ENCODE data around the gene GNB4.
A peak's percentile ranks its signal among the peaks of the same experiment; 100 is the strongest.

The GNB4 gene

DNA sequence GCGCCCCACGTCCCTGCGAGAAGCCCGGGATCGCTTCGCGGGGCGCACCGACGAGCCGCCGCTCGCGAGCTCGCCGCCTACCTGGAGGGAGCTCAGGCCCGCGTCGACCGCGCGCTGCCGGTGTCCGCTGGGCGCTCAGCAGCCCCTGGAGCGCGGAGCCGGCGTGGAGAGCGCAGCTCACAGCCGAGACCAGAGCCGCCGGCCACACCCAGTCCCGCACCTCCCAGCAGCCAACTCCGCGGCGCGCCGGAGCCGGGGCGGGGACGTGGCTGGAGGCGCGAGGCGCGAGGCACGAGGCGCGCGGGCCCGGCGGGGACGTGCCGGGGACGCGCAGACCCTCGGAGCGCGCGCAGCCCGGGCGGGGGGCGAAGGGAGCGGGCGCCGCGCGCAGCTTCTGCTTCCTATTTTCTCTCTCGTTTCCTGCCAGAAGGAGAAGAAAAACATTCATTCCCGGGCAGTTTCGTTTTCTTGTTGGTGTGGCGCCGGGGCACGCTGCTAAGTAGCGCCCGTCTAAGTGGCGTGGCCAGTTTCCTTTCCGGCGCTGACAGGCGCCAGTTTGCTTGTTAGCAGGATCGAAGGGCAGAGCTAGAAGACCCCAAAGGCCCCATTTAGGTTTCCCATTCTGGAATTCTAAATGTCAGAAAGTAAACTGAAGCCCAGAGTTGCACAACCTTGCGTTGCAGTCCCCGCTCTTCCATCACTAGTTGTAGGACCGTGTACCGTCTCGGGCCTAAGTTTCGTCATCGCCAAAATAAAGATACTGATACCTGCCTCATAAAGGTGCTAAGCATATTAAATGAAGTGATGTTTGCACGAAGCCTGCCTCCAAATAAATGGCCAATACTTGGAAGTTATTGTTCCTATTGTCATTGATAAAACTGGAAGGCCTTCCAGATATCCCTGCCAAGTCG is at the start of gene GNB4:
Gene GNB4 (minus strand): TSS at position 206 of the 911 bp plus-strand sequence. CDS start 25,270 bp downstream, outside the sequence.
- DNase-seq: peak; percentile 33 to 49

DNA sequence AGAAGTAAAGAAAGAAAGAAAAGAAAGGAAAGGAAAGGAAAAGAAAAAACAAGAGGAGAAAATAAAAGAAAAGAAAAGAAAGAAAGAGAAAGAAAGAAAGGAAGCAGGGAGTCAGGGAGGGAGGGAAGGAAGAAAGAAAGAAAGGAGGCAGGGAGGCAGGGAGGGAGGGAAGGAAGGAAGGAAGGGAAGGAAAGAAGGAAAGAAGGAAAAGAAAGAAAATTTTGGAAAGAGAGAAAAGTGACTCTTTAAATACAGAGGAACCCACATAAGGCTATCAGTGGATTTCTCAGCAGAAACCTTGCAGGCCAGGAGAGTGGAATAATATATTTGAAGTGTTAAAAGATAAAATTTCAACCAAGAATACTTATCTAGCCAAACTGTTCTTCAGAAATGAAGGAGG is 44.2 kb upstream of the GNB4 start:
- DNase-seq: no peak

DNA sequence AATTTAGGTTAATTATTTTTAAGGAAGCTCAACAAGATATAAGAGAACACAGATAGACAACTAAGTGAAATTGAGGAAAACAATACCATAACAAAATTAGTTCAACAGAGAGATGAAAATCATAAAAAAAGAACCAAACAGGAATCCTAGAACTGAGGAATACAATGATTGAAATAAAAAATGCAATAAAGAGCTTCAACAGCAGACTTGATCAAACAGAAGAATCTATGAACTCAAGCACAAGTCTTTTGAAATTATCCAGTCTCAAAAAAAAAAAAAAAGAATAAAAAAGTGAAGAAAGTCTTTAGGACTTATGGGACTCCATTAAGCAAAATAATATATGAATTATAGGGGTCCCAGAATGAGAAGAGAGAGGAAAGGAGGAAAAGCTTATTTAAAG is 42.0 kb upstream of the GNB4 start:
- DNase-seq: no peak

DNA sequence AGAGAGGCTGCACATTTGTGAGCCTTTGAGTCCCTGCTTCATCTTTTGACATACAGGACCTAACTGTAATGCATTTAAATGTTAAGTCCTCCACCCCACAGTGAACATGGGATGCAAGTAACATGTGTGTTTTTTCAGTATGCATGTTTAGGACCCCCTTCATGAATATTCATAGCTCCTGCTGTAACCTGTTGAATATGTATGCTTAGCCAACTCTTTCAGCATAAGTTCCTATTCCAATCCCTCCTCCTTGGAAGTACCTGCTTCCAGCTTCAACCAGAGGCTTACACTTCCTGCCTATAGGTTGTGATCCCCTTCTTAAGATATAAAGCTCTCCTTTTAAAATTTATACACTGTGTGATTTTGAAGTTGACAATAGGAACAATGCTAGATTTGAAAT is 36.9 kb upstream of the GNB4 start:
- DNase-seq: no peak

DNA sequence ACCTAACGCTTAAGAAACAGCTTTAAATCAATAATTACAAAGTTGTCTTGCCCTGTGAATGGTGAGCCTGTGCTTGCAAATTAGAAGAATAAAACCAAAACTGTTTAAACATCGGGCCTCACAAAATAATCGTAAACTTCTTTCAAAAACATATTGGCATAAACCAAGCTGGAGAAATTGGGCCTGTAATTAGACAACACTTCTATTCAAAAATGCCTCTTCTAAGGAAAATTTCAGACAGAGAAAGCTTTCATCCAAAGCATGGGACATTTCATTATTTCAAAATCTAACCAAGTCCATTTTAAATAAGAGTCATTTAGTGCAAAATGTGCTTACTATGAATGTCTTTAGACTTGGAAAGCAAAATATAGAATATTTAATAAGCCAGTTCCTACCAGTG is 35.5 kb upstream of the GNB4 start:
- DNase-seq: no peak

DNA sequence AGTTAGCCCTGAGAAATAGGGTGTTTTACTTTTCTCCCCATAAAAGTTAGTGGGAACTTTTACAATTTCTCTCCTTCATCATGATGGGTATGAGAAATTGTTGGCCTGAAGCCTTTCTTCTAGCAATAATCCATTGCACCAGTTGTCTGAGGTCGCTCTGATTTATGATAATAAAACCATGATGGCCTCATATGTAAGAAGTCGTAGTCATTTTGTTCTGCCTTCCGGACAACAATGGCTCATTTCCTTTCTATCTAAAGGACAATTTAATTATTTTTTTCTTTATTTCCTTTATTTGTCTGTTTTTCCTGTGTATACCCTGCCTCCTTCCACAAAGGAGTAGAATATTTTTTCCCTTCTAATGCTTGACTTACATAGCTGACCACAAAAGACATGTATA is 31.6 kb upstream of the GNB4 start:
- DNase-seq: no peak

DNA sequence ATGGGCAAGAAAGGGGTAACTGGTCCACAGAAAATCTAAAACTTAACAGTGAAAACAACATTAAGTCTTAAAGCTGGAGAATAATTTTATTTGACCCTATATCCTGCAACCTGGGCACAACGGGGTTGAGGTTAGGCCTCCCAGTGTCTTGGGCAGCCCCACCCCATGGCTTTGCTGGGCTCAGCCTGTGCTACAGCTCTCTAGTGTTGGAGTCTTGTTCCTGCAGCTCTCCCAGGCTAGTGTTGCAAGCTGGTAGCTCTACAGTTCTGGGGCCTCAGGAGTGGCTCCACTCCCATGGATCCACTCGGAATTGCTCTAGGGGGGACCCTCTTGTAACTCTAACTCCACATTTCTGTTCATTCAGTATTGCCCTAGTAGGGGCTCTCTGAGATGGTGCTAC is 24.9 kb upstream of the GNB4 start:
- DNase-seq: no peak

DNA sequence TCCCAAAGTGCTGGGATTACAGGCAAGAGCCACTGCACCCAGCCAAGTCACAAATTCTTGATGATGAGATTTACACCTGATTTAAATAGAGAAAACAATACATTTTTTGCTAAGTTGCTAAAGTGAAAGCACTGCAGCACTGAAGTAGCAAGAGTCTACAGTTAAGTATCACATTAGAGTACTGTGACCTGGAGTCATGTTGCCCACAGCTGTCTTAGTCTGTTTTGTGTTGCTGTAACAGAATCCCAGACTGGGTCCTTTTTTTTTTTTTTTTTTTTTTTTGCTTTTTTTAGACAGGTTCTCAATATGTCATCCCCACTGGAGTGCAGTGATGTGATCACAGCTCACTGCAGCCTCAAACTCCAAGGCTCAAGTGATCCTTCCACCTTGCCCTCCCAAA is 23.2 kb upstream of the GNB4 start:
- no peak for DNase-seq

DNA sequence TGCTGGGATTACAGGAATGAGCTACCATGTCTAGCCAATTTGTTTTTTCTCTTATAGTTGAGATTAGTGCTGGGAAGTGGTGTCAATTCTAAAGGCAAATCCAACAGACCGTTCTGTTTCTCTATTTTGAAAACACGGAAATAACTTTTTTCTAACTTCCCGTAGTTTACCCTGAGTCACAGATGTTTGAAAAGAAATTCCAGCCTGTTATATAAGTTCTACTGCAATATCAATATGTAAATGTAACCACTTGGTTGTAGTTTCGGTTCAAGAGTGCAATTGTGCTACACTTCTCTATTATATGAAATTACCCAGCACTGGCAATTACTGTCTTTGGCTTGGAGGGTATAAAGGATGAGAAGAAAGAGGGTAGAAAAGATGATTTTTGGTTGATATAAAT is 22.3 kb upstream of the GNB4 start:
- DNase-seq: no peak

DNA sequence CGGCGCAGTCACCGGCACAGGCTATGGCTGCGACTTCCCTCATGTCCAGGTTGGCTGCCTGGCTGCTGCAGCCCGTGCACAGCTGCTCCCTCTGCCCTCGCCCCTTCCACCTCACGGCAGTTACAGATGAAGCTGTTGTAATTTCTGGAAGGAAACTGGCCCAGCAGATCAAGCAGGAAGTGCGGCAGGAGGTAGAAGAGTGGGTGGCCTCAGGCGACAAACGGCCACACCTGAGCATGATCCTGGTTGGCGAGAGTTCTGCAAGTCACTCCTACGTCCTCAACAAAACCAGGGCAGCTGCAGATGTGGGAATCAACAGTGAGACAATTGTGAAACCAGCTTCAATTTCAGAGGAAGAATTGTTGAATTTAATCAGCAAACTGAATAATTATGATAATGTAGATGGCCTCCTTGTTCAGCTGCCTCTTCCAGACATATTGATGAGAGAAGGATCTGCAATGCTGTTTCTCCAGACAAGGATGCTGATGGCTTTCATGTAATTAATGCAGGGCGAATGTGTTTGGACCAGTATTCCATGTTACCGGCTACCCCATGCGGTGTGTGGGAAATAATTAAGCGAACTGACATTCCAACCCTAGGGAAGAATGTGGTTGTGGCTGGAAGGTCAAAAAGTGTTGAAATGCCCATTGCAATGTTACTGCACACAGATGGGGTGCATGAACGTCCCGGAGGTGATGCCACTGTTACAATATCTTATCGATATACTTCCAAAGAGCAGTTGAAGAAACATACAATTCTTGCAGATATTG is 13.2 kb upstream of the GNB4 start:
- no peak for DNase-seq

DNA sequence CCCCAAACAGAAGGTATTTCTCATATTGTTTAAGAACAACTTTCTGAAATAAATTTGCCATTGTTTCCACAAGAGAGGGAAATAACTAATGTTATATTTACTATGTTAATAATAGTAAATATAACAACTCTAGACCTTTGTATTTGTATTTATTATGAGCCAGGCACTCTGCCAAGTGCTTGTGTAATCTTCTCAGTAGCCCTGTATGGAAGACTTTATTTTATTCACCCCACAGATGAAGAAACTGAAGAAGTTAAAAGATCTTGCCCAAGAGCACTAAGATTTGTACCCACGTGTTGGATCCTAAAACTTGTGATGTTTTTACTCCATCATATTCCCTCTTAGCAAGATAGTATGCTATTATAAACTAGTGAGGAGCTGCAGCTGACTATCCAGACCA is 12.0 kb upstream of the GNB4 start:
- DNase-seq: peak in 1 of 2 experiments; percentile 5

DNA sequence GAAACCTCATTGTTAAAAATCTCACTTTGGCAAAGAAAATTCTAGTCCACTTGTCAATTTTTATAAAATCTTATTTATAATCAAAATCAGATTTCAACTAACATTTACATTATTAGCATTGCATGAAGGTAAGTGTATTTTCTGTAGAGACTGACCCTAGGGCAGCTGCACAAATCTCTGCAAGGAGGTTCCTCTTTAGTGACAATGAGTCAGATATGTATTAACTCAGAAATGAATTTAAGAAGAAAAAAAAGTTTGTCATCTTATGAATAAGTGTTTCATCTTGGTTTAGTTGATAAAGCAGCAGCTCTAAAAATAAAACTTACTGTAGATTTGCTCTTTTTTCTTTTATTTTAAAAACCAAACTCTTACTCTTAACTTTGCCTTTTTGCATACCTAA is 9.0 kb upstream of the GNB4 start:
- DNase-seq: no peak

DNA sequence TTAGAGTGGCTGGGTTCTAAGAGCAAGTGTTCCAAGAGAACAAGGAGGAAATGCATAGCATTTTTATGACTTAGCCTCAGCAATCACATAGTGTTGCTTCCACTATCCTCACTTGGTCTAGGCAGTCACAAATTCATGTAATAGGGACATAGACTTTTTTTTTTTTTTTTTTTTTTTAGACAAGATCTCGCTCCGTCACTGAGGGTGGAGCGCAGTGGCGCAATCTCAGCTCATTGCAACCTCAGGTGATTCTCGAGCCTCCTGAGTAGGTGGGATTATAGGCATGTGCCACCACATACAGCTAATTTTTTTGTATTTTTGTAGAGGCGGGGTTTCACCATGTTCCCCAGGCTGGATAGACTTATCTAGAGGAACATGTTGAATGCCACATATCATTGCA is 4.7 kb upstream of the GNB4 start:
- DNase-seq: no peak

DNA sequence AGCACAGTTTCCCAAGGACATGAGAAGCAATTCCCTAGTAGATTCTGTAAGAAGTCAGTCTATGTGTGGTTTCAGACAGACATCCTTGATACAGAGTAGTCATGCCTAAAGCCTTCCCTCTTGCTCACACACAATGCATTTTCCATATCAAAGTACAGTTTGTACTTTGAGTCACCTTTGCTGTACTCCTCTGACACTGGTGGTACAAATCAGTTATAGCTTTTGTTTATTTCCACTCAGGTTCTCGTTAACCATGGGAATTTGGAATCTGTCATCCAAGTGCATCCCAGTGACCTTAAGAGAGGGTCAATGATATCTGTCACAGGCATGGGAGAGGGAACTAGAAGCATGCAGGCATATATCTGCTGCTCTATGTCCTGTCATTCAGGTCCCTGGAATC is 3.6 kb upstream of the GNB4 start:
- no peak for DNase-seq

DNA sequence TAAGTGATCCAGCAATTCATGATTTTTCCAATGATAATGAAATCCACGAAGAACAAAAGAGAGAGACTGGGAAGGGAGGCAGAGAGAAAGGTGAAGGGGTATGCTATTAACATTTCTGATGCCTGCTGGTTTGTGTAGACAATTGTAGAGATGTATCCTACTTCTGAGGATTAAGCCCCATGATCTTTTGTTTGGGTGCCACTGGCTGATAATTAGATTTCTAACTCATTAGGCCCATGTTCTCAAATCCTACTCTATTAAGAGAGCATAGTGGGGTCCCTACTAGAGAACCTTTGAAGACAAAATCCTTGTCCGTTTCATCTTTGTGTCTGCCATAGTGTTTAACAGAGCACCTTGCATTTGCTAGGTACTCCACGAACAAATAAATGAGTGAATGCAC is 2.7 kb upstream of the GNB4 start:
- DNase-seq: no peak

DNA sequence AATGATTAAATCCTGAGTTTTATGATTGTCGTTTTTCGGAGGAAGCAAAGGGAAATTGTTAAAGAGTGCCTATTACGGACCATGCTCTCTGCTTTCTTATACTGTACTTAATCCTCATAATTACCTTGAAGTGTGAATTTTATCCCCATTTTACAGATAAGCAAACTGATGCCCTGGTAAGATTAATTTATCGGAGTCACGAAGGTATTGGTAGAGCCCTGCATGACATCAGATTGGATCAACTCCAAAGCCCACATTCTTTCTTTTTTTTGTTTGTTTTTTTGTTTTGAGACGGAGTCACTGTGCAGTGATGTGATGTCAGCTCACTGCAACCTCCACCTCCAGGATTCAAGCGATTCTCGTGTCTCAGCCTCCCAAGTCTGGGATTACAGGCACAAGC is 1.6 kb upstream of the GNB4 start:
- no peak for DNase-seq

DNA sequence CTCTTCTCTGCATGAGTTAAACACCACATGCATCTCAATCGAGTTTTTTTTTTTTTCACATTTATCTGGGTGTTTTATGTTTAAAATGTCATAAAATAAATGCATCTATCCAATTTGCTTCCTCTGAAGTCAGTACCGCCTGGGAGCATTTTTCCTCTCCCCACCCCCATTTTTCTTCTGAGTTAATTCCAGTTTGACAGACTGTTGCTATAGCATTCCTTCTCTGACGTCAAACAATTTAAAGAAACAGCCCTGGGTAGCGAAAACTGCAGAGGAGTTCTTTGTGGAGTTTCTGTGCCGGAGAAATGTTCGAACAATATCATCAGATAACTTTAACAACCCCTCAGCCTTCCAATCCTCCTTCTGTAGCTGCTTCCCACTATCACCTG is 900 bp upstream of the GNB4 start:
- no peak for DNase-seq

DNA sequence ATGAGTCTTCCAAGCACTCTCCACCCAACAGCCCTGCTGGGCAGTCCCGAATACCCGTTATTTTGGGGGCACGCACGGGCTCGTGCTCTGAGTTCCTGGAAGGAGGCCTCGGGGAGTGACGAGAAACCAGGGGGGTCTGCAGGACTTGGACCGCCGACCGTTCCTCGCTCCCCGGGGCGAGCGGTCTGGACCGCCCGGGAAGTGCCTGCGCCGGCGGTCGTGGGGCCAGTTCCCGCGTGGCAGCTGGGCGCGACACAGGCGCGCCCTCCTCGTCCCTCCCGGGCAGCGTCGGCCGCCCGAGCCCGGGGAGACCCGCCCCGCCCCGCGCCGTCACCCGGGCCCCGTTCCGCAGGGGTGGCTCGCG is 387 bp downstream of the GNB4 start:
- peak in 1 of 2 experiments; percentile 14 for DNase-seq

DNA sequence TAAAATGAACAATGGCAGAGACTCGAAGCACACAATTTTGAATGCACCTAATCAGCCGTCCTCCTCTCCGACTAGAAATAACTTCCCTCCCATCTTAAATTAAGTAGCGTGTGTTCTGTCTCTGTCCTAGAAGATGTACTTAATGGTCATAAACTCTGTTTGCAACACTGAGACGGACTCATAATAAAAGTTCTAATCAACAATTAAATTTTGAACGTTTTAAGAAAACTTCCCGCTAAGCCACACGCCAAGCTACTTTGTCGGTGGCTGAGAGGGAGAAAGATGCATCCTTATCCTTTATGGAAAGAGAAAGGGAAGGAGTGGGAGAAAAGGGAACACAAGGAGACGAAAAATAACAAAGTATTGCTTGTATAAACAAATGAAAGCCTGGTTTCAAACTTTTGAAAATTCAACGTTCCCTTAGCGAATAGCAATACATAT is 989 bp downstream of the GNB4 start:
- no peak for DNase-seq

DNA sequence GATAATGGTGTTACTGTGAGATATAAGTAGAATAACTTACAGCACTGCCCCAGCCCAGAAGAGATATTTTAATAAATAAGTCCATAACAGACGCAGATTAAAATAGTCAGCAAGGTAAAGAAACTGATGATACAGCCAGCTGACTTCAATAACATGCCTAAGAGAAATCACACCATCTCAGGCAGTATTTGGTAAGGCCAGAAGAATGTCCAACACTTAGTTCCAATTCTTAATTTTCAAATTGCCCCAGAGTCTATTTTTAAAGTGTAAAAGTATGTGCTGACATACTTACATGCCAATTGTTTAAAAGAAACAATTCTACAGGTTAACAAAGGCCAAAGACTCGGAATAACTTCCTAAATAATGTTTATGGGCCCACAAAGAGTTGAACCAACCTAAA is 1.6 kb downstream of the GNB4 start:
- DNase-seq: no peak

DNA sequence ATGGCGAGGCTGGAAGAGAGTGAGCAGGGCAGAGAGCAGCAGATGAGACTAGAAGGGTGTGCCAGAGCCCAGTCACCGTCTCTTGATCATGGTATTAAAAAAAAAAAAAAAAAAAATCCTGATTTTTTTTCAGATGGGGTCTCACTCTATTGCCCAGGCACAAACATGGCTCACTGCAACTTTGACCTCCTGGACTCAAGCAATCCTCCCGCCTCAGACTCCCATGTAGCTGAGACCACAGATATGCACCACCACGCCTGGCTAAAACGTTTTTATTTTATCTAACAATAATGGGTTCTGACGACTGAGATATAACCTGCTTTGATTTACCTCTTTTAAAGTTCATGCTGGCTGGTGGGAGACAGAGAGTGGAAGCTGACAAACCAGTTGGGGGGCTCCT is 4.0 kb downstream of the GNB4 start:
- DNase-seq: no peak

DNA sequence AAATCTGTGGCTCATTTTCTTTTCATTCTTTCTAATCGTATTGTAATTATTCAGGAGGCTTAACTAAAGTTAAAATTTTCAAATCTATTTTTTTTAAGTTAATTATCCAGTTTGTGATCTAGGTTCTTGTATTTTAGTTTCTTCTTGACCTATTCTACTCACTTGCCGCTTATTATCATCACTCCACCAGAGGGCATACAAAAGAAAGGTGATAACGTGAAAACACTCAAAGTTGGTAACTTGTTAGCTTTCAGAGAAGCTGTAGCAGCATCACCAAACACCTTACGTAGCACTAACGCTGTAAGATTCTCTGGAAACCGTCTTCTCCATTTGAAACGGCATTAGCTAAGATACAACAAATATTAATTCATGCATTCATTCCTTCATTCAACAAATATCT is 4.8 kb downstream of the GNB4 start:
- no peak for DNase-seq

DNA sequence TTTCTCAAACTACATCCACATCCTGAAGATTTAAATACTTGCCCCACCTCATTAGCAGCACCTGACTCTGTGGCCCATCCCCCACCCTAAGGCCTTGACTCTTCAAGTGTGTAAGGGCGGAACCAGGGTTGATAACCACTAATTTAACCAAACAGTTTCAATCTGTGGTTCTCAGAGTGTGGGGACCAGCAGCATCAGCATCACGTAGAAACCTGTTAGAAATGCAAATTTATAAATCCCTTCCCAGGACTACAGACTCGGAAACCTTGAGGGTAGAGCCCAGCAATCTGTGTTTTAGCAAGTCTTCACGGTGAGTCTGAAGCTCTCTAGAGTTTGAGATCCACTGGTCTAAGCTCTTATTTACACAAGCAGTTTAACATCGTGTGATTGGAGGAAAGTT is 12.4 kb downstream of the GNB4 start:
- DNase-seq: no peak

DNA sequence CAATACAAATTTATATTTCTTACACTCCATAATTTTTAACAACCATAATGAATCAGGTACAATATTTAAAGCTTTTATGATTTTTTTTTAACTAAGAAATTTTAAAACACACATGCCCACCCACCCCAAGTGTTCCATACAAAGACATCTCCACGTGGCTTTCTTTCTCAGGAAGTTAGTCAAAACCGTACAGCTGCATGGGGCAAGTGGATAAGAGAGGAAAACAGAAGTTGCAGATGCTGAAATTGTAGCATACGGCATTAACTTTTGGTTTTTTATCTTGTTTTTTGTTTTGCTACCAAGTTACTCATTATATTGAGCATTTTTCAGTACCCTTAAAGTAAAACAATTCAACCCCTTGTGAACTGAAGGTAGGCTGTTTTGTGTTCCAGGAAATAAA is 14.8 kb downstream of the GNB4 start:
- no peak for DNase-seq

Measured in NCI-H1930 (cell line).